ENCODE results near the gene IRAG1. TPM values are rescaled to one million over a fixed set of nuclear protein-coding genes. Genes with fewer than 3 reads are reported as not detected.

Gene IRAG1
- total and polyA plus RNA-seq, 9 donors: 5.8 to 89.5 (median 29.8) TPM

- intact Hi-C loops (cut with DNase I): loop anchor here in 1 of 4 donors (5.0 kb wide), 1 partner anchor 72 kb away; no protein-coding TSS in a partner anchor
- Histone ChIP-seq H3K36me3 (no peaks in the 10 kb centered on the region), H3K27ac (no peak overlapping the region), H3K4me3 (no peak overlapping the region), H3K27me3 (no peaks in the 10 kb centered on the region), H3K4me1 (ENCODE audit: insufficient read depth) (peaks cover 39% of the 10 kb centered on the region), H3K9me3 (no peaks in the 10 kb centered on the region)
- 12 to 27% (median 20%) methylated on average over 1 of the region's 1 CpG for WGBS, 3 donors
- TF ChIP-seq CTCF (IDR thresholded peaks at IDR 0.05) (no peak), EP300 (IDR thresholded peaks at IDR 0.05) (no peak), POLR2A (IDR thresholded peaks at IDR 0.05) (no peak)
- no peak for DNase-seq
Observed at GRCh38 chr11:10654811-10655150, 38.8 kb downstream of the IRAG1 start.

GRCh38 chr11:10653946-10654810 is 39.4 kb downstream of the IRAG1 start:
- intact Hi-C loops (cut with DNase I): no loop called here
- H3K9me3 ChIP-seq: no peaks in the 10 kb centered on the region
- H3K4me1 ChIP-seq (ENCODE audit: insufficient read depth): peaks cover 34% of the 10 kb centered on the region
- no peak for DNase-seq
- H3K27me3 ChIP-seq: no peaks in the 10 kb centered on the region
- H3K4me3 ChIP-seq: no peak overlapping the region
- H3K36me3 ChIP-seq: no peaks in the 10 kb centered on the region
- TF ChIP-seq CTCF (IDR thresholded peaks at IDR 0.05): peak in 1 of 3 donors; percentile 25
- no peak for TF ChIP-seq POLR2A (IDR thresholded peaks at IDR 0.05)
- no peak overlapping the region for H3K27ac ChIP-seq
- 72 to 74% (median 72%) methylated on average over 4 of the region's 4 CpGs for WGBS, 3 donors

GRCh38 chr11:10653261-10653660 is 40.3 kb downstream of the IRAG1 start:
- intact Hi-C loops (cut with DNase I): no loop called here
- Histone ChIP-seq H3K4me1 (ENCODE audit: insufficient read depth) (peaks cover 28% of the 10 kb centered on the region), H3K27me3 (no peaks in the 10 kb centered on the region), H3K4me3 (no peak overlapping the region), H3K9me3 (no peaks in the 10 kb centered on the region), H3K27ac (no peak overlapping the region), H3K36me3 (no peaks in the 10 kb centered on the region)
- TF ChIP-seq POLR2A (IDR thresholded peaks at IDR 0.05): no peak
- no peak for TF ChIP-seq CTCF (IDR thresholded peaks at IDR 0.05)
- no peak for TF ChIP-seq EP300 (IDR thresholded peaks at IDR 0.05)
- 26 to 45% (median 26%) methylated on average over 2 of the region's 2 CpGs for WGBS, 3 donors
- DNase-seq: no peak

GRCh38 chr11:10651656-10652361 is 41.7 kb downstream of the IRAG1 start:
- intact Hi-C loops (cut with DNase I): no loop called here
- H3K4me1 ChIP-seq (ENCODE audit: insufficient read depth): peaks cover 16% of the 10 kb centered on the region

More at GRCh38 chr11:10651656-10652361, 41.7 kb downstream of the IRAG1 start:
- Histone ChIP-seq H3K27ac (no peak overlapping the region), H3K9me3 (no peaks in the 10 kb centered on the region), H3K27me3 (no peaks in the 10 kb centered on the region), H3K4me3 (no peak overlapping the region), H3K36me3 (no peaks in the 10 kb centered on the region)
- 82 to 86% (median 83%) methylated on average over 15 of the region's 15 CpGs for WGBS, 3 donors
- no peak for TF ChIP-seq EP300 (IDR thresholded peaks at IDR 0.05)
- TF ChIP-seq POLR2A (IDR thresholded peaks at IDR 0.05): no peak
- TF ChIP-seq CTCF (IDR thresholded peaks at IDR 0.05): no peak
- no peak for DNase-seq

All from ovary (tissue), 9 donors.